CD4-positive, alpha-beta T cell (primary cell): ENCODE results near the gene PBXIP1. TPM values are rescaled to one million over a fixed set of nuclear protein-coding genes. Genes with fewer than 3 reads are reported as not detected.

ENCODE experiments used
- ATAC-seq: fragments of 200-7000 bp; cut with Tn5 transposase; one replicate; pipeline ENCODE4 v1.10.0; 2022; ENCODE audit warnings: mild to moderate bottlenecking; ENCODE audit not compliant: poor library complexity
- CTCF ChIA-PET: fragments of 350-600 bp; sonication (Branson Sonifier 250); formaldehyde crosslinking; loops from one replicate; lab custom pipeline; 2021; ENCODE audit warnings: antibody characterized with exemption, inconsistent platforms; lab: Charles Lee
- POLR2A ChIA-PET: fragments of 350-600 bp; sonication (Branson Sonifier 250); formaldehyde crosslinking; loops from one replicate; lab custom pipeline; 2021; ENCODE audit warnings: antibody characterized with exemption, inconsistent platforms; lab: Charles Lee
- DNase-seq, 14 experiments: peaks; one replicate each; pipeline ENCODE4 v3.0.0-alpha.2; 2013 to 2020; ENCODE audit warnings: mixed read lengths in 2 of 14
- H3K27ac ChIP-seq, 2 donors: one replicate each; pipeline versions ENCODE4 v1.5.1 to v1.7.0; 2013; ENCODE audit warnings: low read length in 2 of 2, low read depth in 1 of 2, mild to moderate bottlenecking in 1 of 2
- H3K27me3 ChIP-seq, 2 experiments: 1 replicate in 1 of 2; 2 replicates in 1 of 2; pipeline versions ENCODE4 v1.6.1 to v1.7.0; 2013; ENCODE audit warnings: low read length in 2 of 2, control low read depth in 1 of 2, mild to moderate bottlenecking in 1 of 2, moderate library complexity in 1 of 2; ENCODE audit not compliant: insufficient read depth in 2 of 2, control insufficient read depth in 1 of 2
- H3K36me3 ChIP-seq: one replicate; pipeline ENCODE4 v1.6.1; 2013; ENCODE audit warnings: low read length, control low read depth; ENCODE audit not compliant: insufficient read depth
- H3K4me1 ChIP-seq: one replicate; pipeline ENCODE4 v1.6.1; 2013; ENCODE audit warnings: low read length, control low read depth; ENCODE audit not compliant: insufficient read depth
- H3K4me3 ChIP-seq: one replicate; pipeline ENCODE4 v1.5.1; 2013; ENCODE audit warnings: mild to moderate bottlenecking, low read length, moderate library complexity
- H3K9me3 ChIP-seq, 2 experiments: 1 replicate in 1 of 2; 2 replicates in 1 of 2; pipeline versions ENCODE4 v1.6.1 to v1.7.0; 2013; ENCODE audit warnings: low read length in 2 of 2, mild to moderate bottlenecking in 2 of 2, control low read depth in 1 of 2, moderate library complexity in 1 of 2; ENCODE audit not compliant: control insufficient read depth in 1 of 2, insufficient read depth in 1 of 2
- H3K27ac Mint-ChIP-seq: one replicate; pipeline ENCODE4 v1.8.0; 2020; ENCODE audit warnings: mixed read lengths
- H3K27me3 Mint-ChIP-seq: one replicate; pipeline ENCODE4 v1.8.0; 2021; ENCODE audit warnings: mixed read lengths
- H3K36me3 Mint-ChIP-seq: one replicate; pipeline ENCODE4 v1.8.0; 2021; ENCODE audit warnings: low read depth, mixed read lengths
- H3K4me1 Mint-ChIP-seq: one replicate; pipeline ENCODE4 v1.8.0; 2021; ENCODE audit warnings: low read depth, mixed read lengths
- H3K4me3 Mint-ChIP-seq: one replicate; pipeline ENCODE4 v1.8.0; 2020; ENCODE audit warnings: mild to moderate bottlenecking, mixed read lengths
- H3K9me3 Mint-ChIP-seq: one replicate; pipeline ENCODE4 v1.8.0; 2020; ENCODE audit warnings: mixed read lengths
- CTCF ChIP-seq: fragments of 200-600 bp; IDR thresholded peaks from one replicate; pipeline ENCODE4 v1.8.0; 2022; ENCODE audit warnings: antibody characterized with exemption, mild to moderate bottlenecking
- intact Hi-C, 2 experiments: fragments of 100-400 bp; cut with DNase I in 1 of 2; cut with micrococcal nuclease in 1 of 2; formaldehyde crosslinking; loops; one replicate each; pipeline versions ENCODE4 v1.15.1 to v1.9.0; 2023 to 2025; cut with DNase I, micrococcal nuclease
- total RNA-seq, 174 experiments: library from RNA in 2 of 174; stranded (reverse) in 2 of 174; gene quantifications; one replicate each; pipeline ENCODE4 v1.2.3 and lab custom pipeline; 2021 to 2026

PBXIP1 gene
- total RNA-seq, 2 experiments from 2014 or later = 434 to 440 TPM

DNA sequence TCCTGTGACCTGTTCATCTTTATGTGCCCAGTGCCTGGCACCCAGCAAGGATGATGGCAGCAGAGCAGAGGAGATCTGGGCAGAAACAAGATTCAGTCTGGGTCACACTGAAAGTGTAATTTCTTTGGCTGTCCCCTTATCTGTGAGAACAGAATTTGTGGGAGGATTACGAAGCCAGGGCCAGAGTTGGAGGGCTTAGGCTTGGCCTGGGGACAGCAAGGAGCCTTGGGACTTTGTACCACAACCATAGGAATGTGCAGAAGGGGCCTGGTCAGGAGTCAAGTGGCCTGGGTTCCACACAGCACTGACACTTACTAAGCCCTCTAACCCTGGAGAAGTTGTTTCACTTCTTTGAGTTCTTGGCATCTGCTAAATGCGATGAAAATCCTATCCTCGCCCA is 32.2 kb downstream of the PBXIP1 start:
- peaks cover 13% of the 10 kb centered on the region for H3K4me1 ChIP-seq
- H3K27ac ChIP-seq = no peak overlapping the region
- H3K9me3 ChIP-seq = no peaks in the 10 kb centered on the region
- ATAC-seq (no peak), DNase-seq (no peak)
- intact Hi-C loops = no loop called here
- peaks cover 55% of the 10 kb centered on the region for H3K36me3 ChIP-seq
- Mint-ChIP-seq H3K9me3 (no peaks in the 10 kb centered on the region), H3K4me3 (no peak overlapping the region), H3K4me1 (peaks cover 7% of the 10 kb centered on the region), H3K36me3 (peaks cover 63% of the 10 kb centered on the region), H3K27me3 (no peaks in the 10 kb centered on the region), H3K27ac (no peak overlapping the region)
- ChIA-PET POLR2A (no interaction called here), CTCF (no interaction called here)
- TF ChIP-seq CTCF = no peak
- H3K4me3 ChIP-seq = no peak overlapping the region
- H3K27me3 ChIP-seq = no peaks in the 10 kb centered on the region

DNA sequence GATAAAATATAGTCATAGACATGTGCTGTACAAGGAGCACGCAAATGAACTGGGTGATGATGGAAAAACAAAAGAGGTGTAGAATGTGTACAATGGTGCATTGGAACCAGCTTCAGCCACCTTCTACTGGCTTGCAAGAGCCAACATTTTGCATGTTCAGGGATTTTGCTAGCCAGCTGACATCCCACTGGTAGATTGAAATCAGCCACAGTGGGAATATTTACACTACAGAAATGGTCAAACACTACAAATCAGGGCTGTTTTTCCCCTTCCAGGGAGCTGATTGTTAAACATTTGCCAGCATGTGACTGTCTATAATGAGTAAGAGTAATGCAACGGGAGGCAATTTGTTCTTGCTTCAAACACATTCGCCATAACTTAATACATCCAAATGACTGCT is 42.6 kb downstream of the PBXIP1 start:
- ChIA-PET CTCF (no interaction called here), POLR2A (no interaction called here)
- H3K36me3 Mint-ChIP-seq = peaks cover 10% of the 10 kb centered on the region
- ATAC-seq (no peak), DNase-seq (no peak)
- no peaks in the 10 kb centered on the region for H3K4me1 Mint-ChIP-seq
- no peak overlapping the region for H3K4me3 ChIP-seq
- no peaks in the 10 kb centered on the region for H3K4me1 ChIP-seq
- intact Hi-C loops = no loop called here
- no peak overlapping the region for H3K4me3 Mint-ChIP-seq
- no peak overlapping the region for H3K27ac ChIP-seq
- H3K27me3 ChIP-seq = no peaks in the 10 kb centered on the region
- H3K9me3 Mint-ChIP-seq = no peaks in the 10 kb centered on the region
- TF ChIP-seq CTCF = no peak
- no peaks in the 10 kb centered on the region for H3K27me3 Mint-ChIP-seq
- H3K36me3 ChIP-seq = no peaks in the 10 kb centered on the region
- H3K27ac Mint-ChIP-seq = no peak overlapping the region
- H3K9me3 ChIP-seq = no peaks in the 10 kb centered on the region

DNA sequence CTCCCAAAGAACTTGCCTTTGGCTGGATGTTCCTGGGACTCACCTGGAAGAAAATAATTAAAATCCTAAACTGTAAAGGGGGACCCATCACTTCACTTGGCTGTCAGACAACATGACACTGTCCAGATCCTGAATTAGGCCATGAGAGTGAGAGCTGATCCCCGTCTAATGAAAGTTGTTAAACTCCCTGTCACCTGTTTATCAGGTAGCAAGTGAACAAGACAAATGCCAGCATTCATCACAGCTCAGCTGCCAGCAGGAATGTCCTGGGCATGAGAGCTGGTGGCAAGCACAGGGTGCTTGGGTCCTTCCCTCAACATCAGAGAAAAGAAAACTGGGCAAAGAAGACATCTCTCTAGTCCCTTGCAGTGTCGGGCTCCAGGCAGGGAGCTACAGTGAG is 43.1 kb downstream of the PBXIP1 start:
- Mint-ChIP-seq H3K4me1 (no peaks in the 10 kb centered on the region), H3K9me3 (no peaks in the 10 kb centered on the region), H3K36me3 (peaks cover 10% of the 10 kb centered on the region), H3K27me3 (no peaks in the 10 kb centered on the region), H3K4me3 (no peak overlapping the region), H3K27ac (no peak overlapping the region)
- Histone ChIP-seq H3K36me3 (no peaks in the 10 kb centered on the region), H3K27ac (no peak overlapping the region), H3K4me1 (no peaks in the 10 kb centered on the region), H3K9me3 (no peaks in the 10 kb centered on the region), H3K27me3 (no peaks in the 10 kb centered on the region), H3K4me3 (no peak overlapping the region)
- ATAC-seq (no peak), DNase-seq (no peak)
- POLR2A ChIA-PET = no interaction called here
- TF ChIP-seq CTCF = no peak
- CTCF ChIA-PET = no interaction called here
- intact Hi-C loops = no loop called here
